ENCODE data around the gene PXMP2. TPM values are rescaled to one million over a fixed set of nuclear protein-coding genes. Genes with fewer than 3 reads are reported as not detected.

The PXMP2 gene
- total RNA-seq, 1 experiment from 2014 or later: 39.9 TPM

DNA sequence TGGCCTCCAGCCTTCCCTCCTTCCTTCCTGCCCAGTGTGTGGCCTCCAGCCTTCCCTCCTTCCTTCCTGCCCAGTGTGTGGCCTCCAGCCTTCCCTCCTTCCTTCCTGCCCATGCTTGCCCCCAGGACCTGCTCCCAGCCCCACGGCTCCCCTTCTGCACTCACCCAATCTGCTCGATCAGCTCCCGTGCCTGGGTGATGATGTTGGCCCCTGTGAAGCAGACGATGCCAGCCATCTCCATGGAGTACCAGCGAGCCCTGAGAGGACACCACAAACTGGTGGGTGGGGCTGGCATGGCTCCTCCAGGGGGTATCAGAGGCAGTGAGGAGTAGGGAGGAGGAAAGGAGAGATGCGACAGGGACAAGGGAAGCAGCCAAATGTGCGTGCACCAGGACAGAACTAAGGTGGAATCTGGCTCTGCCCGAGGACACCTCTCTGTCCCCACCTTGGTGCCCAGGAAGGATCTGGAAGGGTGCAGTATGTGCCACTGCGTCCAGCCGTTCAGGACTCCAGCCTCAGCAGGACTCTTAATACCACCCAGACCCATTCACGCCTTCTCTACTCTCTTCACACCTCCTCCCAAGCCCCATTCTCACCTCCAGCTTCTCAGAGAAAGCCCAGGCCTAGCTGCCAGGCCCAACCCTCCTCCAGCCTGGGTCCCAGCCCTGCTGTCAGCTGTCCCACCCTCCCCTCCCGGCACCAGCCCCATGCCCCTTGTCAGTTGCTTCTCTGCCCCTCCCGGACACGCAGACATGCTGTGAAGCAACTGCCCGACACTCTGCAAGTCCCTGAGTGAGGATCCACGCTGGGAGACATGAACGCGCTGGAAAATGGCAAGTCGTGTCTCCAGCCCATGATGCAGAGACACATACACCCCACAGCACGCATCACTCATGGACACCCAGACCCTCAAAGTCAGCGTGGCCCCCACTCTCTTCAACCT, 22.9 kb upstream of the PXMP2 start:
- no peak for DNase-seq
- Mint-ChIP-seq H3K27ac (ENCODE audit: unreplicated experiment) (no peak overlapping the region), H3K4me1 (ENCODE audit: low read depth, unreplicated experiment) (no peaks in the 10 kb centered on the region), H3K9me3 (ENCODE audit: unreplicated experiment) (no peaks in the 10 kb centered on the region), H3K36me3 (ENCODE audit: insufficient read depth, unreplicated experiment) (peaks cover 81% of the 10 kb centered on the region), H3K4me3 (ENCODE audit: unreplicated experiment) (no peak overlapping the region), H3K27me3 (ENCODE audit: insufficient read depth, unreplicated experiment) (no peaks in the 10 kb centered on the region)
- ChIA-PET POLR2A (no interaction called here), CTCF (no interaction called here)
- Histone ChIP-seq H3K9me3 (no peaks in the 10 kb centered on the region), H3K4me1 (no peaks in the 10 kb centered on the region), H3K4me3 (ENCODE audit: low read depth, low read length) (no peak overlapping the region), H3K27me3 (replicated peaks; ENCODE audit: control insufficient read depth, insufficient read depth, low read length) (no peaks in the 10 kb centered on the region), H3K36me3 (ENCODE audit: control insufficient read depth, insufficient read depth, low read length) (peaks cover 3% of the 10 kb centered on the region)
- BruUV-seq (replicated peaks): no TSS peak
- intact Hi-C loops (cut with micrococcal nuclease; ENCODE audit: unreplicated experiment): no loop called here
- TF ChIP-seq, protein P1, sequence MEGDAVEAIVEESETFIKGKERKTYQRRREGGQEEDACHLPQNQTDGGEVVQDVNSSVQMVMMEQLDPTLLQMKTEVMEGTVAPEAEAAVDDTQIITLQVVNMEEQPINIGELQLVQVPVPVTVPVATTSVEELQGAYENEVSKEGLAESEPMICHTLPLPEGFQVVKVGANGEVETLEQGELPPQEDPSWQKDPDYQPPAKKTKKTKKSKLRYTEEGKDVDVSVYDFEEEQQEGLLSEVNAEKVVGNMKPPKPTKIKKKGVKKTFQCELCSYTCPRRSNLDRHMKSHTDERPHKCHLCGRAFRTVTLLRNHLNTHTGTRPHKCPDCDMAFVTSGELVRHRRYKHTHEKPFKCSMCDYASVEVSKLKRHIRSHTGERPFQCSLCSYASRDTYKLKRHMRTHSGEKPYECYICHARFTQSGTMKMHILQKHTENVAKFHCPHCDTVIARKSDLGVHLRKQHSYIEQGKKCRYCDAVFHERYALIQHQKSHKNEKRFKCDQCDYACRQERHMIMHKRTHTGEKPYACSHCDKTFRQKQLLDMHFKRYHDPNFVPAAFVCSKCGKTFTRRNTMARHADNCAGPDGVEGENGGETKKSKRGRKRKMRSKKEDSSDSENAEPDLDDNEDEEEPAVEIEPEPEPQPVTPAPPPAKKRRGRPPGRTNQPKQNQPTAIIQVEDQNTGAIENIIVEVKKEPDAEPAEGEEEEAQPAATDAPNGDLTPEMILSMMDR (IDR thresholded peaks at IDR 0.05; ENCODE audit: insufficient read depth in 1 of 2, low read depth in 1 of 2, low read length in 1 of 2, severe bottlenecking in 1 of 2, unreplicated experiment in 1 of 2): no peak

GRCh38 chr12:132665149-132665491, 22.3 kb upstream of the PXMP2 start:
- no peak for DNase-seq
- no peaks in the 10 kb centered on the region for H3K27me3 ChIP-seq (replicated peaks; ENCODE audit: control insufficient read depth, insufficient read depth, low read length)
- BruUV-seq (replicated peaks): no TSS peak
- ChIA-PET CTCF (no interaction called here), POLR2A (no interaction called here)
- TF ChIP-seq, protein P1 (IDR thresholded peaks at IDR 0.05; ENCODE audit: insufficient read depth in 1 of 2, low read depth in 1 of 2, low read length in 1 of 2, severe bottlenecking in 1 of 2, unreplicated experiment in 1 of 2): no peak
- no peak overlapping the region for H3K4me3 ChIP-seq (ENCODE audit: low read depth, low read length)
- H3K9me3 Mint-ChIP-seq (ENCODE audit: unreplicated experiment): no peaks in the 10 kb centered on the region
- no peaks in the 10 kb centered on the region for H3K9me3 ChIP-seq
- no peak overlapping the region for H3K4me3 Mint-ChIP-seq (ENCODE audit: unreplicated experiment)
- H3K4me1 ChIP-seq: no peaks in the 10 kb centered on the region
- no peaks in the 10 kb centered on the region for H3K27me3 Mint-ChIP-seq (ENCODE audit: insufficient read depth, unreplicated experiment)
- no peak overlapping the region for H3K27ac Mint-ChIP-seq (ENCODE audit: unreplicated experiment)
- peaks cover 81% of the 10 kb centered on the region for H3K36me3 Mint-ChIP-seq (ENCODE audit: insufficient read depth, unreplicated experiment)
- intact Hi-C loops (cut with micrococcal nuclease; ENCODE audit: unreplicated experiment): no loop called here
- H3K36me3 ChIP-seq (ENCODE audit: control insufficient read depth, insufficient read depth, low read length): peaks cover 1% of the 10 kb centered on the region
- no peaks in the 10 kb centered on the region for H3K4me1 Mint-ChIP-seq (ENCODE audit: low read depth, unreplicated experiment)

DNA sequence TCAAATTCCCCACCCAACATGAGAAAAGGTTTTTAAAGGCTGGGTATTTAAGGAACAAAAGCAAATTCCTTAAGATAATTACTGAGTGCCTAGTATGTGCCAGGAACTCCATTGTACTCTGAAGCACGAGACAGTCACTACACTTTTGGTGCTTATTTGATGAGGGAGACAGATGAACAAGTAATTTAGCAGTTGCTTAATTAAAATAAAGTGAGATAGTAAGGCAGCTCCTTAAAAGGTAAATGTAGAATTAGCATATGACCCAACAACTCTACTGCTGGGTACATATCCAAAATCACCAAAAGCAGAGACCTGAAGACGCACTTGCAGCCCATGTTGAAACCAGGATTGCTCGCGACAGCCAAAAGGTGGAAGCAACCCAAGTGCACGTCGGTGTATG, 21.6 kb upstream of the PXMP2 start:
- H3K27ac Mint-ChIP-seq (ENCODE audit: unreplicated experiment): no peak overlapping the region
- no TSS peak for BruUV-seq (replicated peaks)
- CTCF ChIA-PET: no interaction called here
- peaks cover 1% of the 10 kb centered on the region for H3K36me3 ChIP-seq (ENCODE audit: control insufficient read depth, insufficient read depth, low read length)
- TF ChIP-seq, protein P1 (IDR thresholded peaks at IDR 0.05; ENCODE audit: insufficient read depth in 1 of 2, low read depth in 1 of 2, low read length in 1 of 2, severe bottlenecking in 1 of 2, unreplicated experiment in 1 of 2): no peak
- no peak overlapping the region for H3K4me3 ChIP-seq (ENCODE audit: low read depth, low read length)
- H3K4me1 Mint-ChIP-seq (ENCODE audit: low read depth, unreplicated experiment): no peaks in the 10 kb centered on the region
- no peaks in the 10 kb centered on the region for H3K27me3 ChIP-seq (replicated peaks; ENCODE audit: control insufficient read depth, insufficient read depth, low read length)
- no peaks in the 10 kb centered on the region for H3K9me3 Mint-ChIP-seq (ENCODE audit: unreplicated experiment)
- H3K36me3 Mint-ChIP-seq (ENCODE audit: insufficient read depth, unreplicated experiment): peaks cover 85% of the 10 kb centered on the region
- no peaks in the 10 kb centered on the region for H3K27me3 Mint-ChIP-seq (ENCODE audit: insufficient read depth, unreplicated experiment)
- H3K4me3 Mint-ChIP-seq (ENCODE audit: unreplicated experiment): no peak overlapping the region
- intact Hi-C loops (cut with micrococcal nuclease; ENCODE audit: unreplicated experiment): no loop called here
- H3K9me3 ChIP-seq: no peaks in the 10 kb centered on the region
- no peak for DNase-seq
- H3K4me1 ChIP-seq: no peaks in the 10 kb centered on the region
- POLR2A ChIA-PET: no interaction called here
